ENCODE results near the gene SBF1. TPM values are rescaled to one million over a fixed set of nuclear protein-coding genes. Genes with fewer than 3 reads are reported as not detected.

SBF1 gene
- total RNA-seq = 50.7 and 68.9 TPM in 2 replicates

GRCh38 chr22:50474710-50475651 is at the start of gene SBF1:
SBF1 (minus strand) TSS chr22:50475035; CDS start chr22:50474840, 195 bp downstream.

GRCh38 chr22:50507991-50508884 is 33.4 kb upstream of the SBF1 start, which contains the start of gene NCAPH2:
NCAPH2 (plus strand) TSS chr22:50508224; CDS start chr22:50508338, 114 bp downstream.

DNA sequence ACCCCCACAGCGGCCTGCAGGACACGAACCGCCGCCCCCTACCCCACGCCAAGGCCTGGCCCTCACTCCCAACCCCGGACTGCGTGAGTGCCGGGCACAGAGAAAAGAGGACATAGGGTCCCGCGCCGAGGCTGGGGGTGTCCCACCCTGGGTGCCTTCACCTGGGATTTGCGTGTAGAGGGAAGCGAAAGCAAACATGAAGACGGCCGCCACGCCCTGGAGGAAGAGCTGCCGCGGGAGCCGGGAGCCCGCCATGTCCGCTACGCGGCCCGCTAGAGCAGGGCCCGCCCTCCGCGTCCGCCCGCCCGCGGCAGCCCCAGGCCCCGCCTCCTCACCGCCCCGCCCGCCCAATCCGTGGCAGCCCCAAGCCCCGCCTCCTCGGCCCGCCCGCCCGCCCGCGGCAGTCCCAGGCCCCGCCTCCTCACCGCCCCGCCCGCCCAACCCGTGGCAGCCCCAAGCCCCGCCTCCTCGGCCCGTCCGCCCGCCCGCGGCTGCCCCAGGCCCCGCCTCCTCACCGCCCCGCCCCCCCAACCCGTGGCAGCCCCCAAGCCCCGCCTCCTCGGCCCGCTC is 32.7 kb upstream of the SBF1 start, which contains the start of gene LMF2:
LMF2 (minus strand) TSS at position 282 of the 570 bp plus-strand sequence; CDS start at position 255, 27 bp downstream.

GRCh38 chr22:50486561-50487289 is 11.9 kb upstream of the SBF1 start, which contains the start of gene MIOX:
MIOX (plus strand) TSS chr22:50486859; CDS start chr22:50486898, 39 bp downstream.

DNA sequence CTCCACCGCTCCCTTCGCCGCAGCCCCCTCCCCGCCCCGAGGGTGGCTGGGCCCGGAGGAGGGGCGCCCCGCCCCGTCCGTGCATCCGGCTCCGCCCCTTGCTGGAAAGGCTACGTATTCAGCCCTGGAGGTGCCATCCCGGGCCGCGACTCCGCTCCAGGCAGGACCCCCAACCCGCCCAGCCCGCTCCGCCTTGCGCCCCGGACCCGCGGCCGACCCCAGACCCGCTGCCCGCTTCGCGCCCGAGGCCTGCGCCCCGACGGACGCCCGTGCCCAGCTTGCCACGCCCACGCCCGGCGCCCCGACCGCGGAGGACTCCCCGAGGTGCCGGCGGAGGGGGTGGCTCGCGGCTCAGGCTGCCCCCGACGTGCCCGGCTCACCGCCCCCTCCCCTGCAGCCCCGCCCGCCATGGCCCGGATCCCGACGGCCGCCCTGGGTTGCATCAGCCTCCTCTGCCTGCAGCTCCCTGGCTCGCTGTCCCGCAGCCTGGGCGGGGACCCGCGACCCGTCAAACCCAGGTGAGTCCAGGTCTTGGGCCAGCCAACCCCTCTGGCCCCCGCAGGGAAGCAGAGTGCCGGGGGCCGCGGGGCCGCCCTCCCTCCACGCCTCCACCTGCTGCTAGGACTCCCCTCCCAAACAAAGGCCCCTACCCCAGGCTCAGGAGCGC is 6.7 kb upstream of the SBF1 start, which contains the start of gene ADM2:
ADM2 (plus strand) TSS at position 104 of the 667 bp plus-strand sequence; CDS start at position 409, 305 bp downstream.

Other genes starting within 250 kb of the SBF1 start
- gene TUBGCP6, start 230.0 kb downstream of the SBF1 start, total RNA-seq = 29.1 and 31.0 TPM in 2 replicates
- 24.7 and 24.8 TPM in 2 replicates for gene HDAC10, start 223.8 kb downstream of the SBF1 start, total RNA-seq
- gene MAPK12, start 213.4 kb downstream of the SBF1 start, total RNA-seq = 73.3 and 79.7 TPM in 2 replicates
- gene MAPK11, start 204.7 kb downstream of the SBF1 start, total RNA-seq = 25.5 and 38.5 TPM in 2 replicates
- 92.4 and 113 TPM in 2 replicates for gene PLXNB2, start 167.4 kb downstream of the SBF1 start, total RNA-seq
- gene DENND6B, start 148.0 kb downstream of the SBF1 start, total RNA-seq = 2.1 and 4.2 TPM in 2 replicates
- gene PPP6R2, start 131.7 kb downstream of the SBF1 start, total RNA-seq = 59.3 and 77.4 TPM in 2 replicates
- gene ADM2, start 6.5 kb upstream of the SBF1 start, total RNA-seq = 0.48 and 0.65 TPM in 2 replicates
- not detected in 2 replicates for gene MIOX, start 11.8 kb upstream of the SBF1 start, total RNA-seq
- gene LMF2, start 32.7 kb upstream of the SBF1 start, total RNA-seq = 43.1 and 52.6 TPM in 2 replicates
- 27.8 and 31.7 TPM in 2 replicates for gene NCAPH2, start 33.2 kb upstream of the SBF1 start, total RNA-seq
- 2.9 and 3.2 TPM in 2 replicates for gene SCO2, start 50.6 kb upstream of the SBF1 start, total RNA-seq
- gene TYMP, start 55.0 kb upstream of the SBF1 start, total RNA-seq = 5.5 and 9.5 TPM in 2 replicates
- gene KLHDC7B, start 70.9 kb upstream of the SBF1 start, total RNA-seq = under 0.01 TPM in 1 of 2 replicates, not detected in the other
- not detected in 2 replicates for gene SYCE3, start 87.9 kb upstream of the SBF1 start, total RNA-seq
- 2.0 and 2.5 TPM in 2 replicates for gene CPT1B, start 103.4 kb upstream of the SBF1 start, total RNA-seq
- 32.6 and 36.6 TPM in 2 replicates for gene CHKB, start 107.8 kb upstream of the SBF1 start, total RNA-seq
- 0.10 and 0.33 TPM in 2 replicates for gene MAPK8IP2, start 125.8 kb upstream of the SBF1 start, total RNA-seq
- gene ARSA, start 153.1 kb upstream of the SBF1 start, total RNA-seq = 20.8 and 41.5 TPM in 2 replicates
- 29.8 and 43.8 TPM in 2 replicates for gene SHANK3, start 197.8 kb upstream of the SBF1 start, total RNA-seq

Data from vein endothelial cell (primary cell).